Smooth muscle cell of the brain vasculature (primary cell): ENCODE data around the gene SLC30A4.

Source experiments
- DNase-seq: peaks from one replicate; pipeline ENCODE4 v3.0.0-alpha.2; 2012; ENCODE audit warnings: low read depth, low spot score

The SLC30A4 gene

GRCh38 chr15:45451265-45451664, 71.3 kb downstream of the SLC30A4 start:
- DNase-seq, result no peak

DNA sequence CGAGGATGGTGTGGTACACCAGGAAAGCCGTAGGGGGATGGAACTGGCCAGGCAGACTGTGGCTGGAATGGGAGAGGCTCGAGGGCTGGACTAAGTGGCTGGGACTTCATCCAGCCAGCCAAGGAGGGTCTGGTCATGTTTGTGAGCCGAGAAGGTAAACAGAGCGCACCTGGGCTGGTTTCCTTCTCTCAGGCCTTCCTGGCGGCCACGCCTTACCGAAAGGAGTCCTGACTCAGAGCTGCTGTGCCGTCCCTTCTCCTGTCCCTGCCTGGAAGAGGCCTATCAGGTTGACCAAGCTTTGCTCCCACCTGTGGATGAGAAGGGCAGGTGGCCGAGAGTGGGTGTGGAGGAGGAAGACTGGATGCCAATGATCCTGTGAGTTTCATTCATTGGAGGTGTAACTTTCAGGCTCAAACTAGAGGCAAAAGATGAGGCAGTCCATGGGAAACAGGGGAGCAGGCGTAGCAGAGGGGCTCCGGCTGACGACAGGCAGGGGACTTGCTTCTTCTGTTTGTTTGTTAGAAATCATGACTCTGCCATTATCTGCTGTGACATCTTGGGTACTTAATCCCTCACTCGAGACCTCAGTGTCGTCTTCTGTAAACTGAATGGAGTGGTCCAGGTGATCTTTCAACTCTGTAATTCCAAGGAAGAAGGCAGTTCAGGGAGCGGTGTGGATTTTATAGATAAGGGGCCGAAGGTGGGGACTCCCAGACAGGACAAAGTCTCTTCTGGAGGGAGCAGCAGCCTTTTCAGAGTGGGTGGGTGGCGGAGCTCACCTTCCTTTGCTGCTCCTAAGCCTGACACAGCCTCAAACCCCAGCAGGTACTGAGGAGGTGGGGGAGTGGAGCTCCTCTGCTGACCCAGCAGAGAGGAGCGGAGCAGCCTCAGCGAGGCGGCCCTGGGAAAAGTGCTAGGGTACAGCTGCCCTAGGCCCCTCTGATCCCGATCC, 72.4 kb downstream of the SLC30A4 start:
- DNase-seq, result no peak

DNA sequence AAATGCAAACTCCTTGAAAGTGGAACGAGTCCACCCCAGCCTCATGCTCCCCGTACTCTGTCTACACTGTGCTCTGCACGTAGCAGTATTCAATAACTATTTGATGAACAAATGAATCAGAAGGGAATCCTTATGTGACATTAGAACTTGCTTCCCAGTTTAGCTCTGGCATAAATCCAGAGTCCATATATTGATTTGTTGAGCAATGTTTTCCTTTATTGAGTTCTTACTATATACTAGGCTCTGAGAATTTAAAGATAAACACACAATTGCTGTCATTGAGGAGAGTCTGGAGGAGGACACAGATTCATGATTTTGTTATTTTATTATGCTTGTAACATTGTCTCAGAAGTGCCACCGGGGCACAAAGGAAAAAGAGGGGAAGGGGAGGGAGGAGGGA, 73.2 kb downstream of the SLC30A4 start:
- DNase-seq, result no peak

DNA sequence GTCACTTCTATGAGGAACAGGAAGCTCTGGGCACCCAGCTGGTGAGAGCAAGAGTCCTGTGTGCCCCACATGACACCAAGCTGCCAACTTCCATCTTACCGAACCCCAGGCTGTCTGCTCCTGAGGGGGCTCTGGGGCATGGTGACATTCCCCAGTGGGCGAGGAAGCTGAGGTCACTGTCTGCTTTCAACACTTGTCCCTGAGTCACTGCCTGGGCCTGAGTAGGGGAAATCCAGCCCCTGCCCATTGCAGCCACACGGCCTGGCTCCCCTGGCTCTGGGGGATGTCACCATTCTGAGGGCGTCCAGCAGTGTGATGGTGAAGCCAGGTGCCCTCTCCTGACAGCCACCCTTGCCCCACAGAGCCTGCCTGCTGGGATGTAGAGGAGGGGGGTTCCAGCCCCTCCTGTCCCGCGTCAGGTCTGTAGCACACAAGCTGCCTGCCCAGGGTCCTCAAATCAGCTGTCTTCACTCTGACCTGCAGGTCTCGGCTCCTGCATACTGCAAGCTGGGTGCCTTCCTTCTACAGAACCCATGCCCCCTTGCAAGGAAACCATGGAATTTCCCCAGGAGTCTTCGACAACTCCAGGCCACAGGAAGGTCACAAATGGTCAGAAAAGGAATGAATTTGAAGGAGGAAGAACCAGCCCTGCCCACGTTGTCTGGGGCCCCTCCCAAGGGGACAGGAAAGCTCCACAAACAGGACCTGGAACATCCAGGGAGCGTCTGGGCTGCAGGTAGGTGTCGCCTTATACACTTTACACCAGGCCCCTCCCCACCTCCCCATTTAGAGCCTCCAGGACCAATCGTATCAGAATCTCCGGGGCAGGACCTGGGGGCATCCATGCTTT, 74.3 kb downstream of the SLC30A4 start:
- DNase-seq, result no peak

DNA sequence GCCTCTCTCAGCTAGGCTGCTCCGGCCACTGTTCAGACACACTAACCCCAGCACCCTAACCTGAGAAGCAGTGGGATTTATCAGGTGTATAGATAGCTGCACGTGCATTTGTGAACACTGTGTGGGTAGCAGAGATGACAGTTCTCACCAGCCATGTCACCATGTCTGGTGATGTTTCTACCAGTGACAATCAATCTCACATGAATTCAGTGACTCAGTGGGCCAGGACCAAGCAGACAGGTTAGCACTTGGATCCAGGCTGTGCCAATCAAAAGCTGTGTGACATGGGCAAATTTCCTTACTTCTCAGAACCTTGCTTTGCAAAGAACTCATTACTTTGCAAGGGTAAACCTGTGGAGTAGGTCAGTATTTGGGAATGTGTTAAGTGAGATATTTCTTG, 78.9 kb downstream of the SLC30A4 start:
- no peak for DNase-seq

GRCh38 chr15:45442507-45443135, 79.9 kb downstream of the SLC30A4 start:
- no peak for DNase-seq

DNA sequence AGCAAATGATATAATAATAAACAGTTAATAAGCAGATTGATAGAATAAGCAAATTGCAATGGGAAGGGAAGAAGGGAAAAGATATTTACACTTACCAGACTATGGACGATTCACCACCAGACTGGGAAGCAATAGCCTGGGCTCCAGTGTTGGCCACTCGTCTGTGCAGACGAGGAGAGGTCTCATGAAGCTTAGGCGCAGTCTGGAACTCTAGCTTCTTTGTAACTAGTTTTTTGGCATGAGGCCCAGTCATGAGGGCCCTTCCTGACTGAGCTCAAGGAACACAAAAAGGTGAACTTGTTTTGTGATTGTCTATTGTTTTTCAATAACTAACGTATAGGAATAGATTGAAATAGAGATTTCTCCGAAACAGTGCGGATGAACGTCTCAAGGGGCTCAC, 80.9 kb downstream of the SLC30A4 start:
- DNase-seq, result no peak

GRCh38 chr15:45441036-45441435, 81.5 kb downstream of the SLC30A4 start:
- DNase-seq, result no peak

- DNase-seq, result no peak
These were observed 82.9 kb downstream of the SLC30A4 start for GRCh38 chr15:45439521-45440260.

DNA sequence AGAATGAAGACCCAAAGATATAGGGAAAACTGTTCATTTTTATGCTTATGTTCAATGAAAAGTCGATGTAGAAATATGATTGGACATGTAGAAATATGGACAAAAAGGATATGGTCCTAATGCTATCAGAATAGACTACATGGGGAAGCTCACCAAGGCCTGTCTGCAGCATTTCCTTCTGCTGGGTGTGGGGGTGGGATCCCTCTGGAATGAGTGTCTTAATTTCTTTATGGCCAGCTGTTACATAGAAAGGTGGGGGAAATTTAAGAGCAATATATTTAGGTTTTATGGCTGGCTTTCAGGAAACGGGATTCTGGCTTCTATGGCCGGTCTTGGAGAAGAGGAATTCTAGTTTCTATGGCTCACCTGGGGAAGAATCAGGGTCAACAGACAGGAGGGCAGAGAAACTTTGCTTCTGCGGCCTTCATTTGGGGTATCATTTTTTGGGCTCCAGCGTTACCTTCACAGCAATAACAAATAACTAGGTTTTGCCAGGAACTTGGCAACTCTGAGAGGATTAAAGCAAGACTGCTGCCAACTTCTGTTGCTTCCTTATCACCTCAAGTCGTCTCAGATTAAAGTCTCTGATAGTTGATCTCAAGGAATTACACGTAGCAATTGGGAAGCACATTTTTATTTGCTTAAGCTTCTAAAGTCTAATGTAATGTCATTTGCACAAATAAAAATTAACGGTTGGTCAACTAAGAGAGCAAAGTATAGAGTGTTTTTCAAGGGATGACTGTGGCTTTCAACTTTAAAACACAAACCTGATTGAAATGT, 87.2 kb downstream of the SLC30A4 start:
- no peak for DNase-seq

GRCh38 chr15:45434078-45434567, 88.4 kb downstream of the SLC30A4 start:
- DNase-seq, result no peak

- no peak for DNase-seq
These were observed 91.0 kb downstream of the SLC30A4 start for GRCh38 chr15:45431511-45431910.

GRCh38 chr15:45429941-45430792, 92.4 kb downstream of the SLC30A4 start:
- no peak for DNase-seq
